GM12878 (cell line): ENCODE data around the gene RAD18.
A peak's percentile ranks its signal among the peaks of the same experiment; 100 is the strongest.

Experiments used
- ATF2 ChIP-seq: IDR thresholded peaks from 2 replicates; pipeline ENCODE4 v1.6.1; 2012; ENCODE audit warnings: low read length, inconsistent platforms
- CEBPB ChIP-seq, 2 experiments: fragments of 150-350 bp in 1 of 2; IDR thresholded peaks; 2 replicates each; pipeline ENCODE4 v1.6.1; 2012 to 2014; ENCODE audit warnings: low read depth in 2 of 2, low read length in 2 of 2, borderline replicate concordance in 1 of 2, inconsistent platforms in 1 of 2
- CHD2 ChIP-seq: IDR thresholded peaks from 2 replicates; pipeline ENCODE4 v1.6.1; 2011; ENCODE audit warnings: low read depth, low read length, improper control_type of control experiment, borderline replicate concordance
- CTCF ChIP-seq, 3 experiments: IDR thresholded peaks in 2 of 3; conservative IDR thresholded peaks in 1 of 3; 2 replicates each; pipeline ENCODE4 v1.5.1; 2011; ENCODE audit warnings: low read depth in 3 of 3, low read length in 3 of 3, mild to moderate bottlenecking in 3 of 3, control low read depth in 2 of 3, moderate library complexity in 2 of 3, inconsistent platforms in 1 of 3, mixed read lengths in 1 of 3; ENCODE audit not compliant: control insufficient read depth in 2 of 3, insufficient read depth in 1 of 3; ENCODE audit errors: extremely low read depth in 1 of 3
- EZH2 ChIP-seq: IDR thresholded peaks from 2 replicates; pipeline ENCODE4 v1.6.1; 2012; ENCODE audit warnings: low read depth, mild to moderate bottlenecking, control low read depth, inconsistent platforms, low read length, borderline replicate concordance; ENCODE audit not compliant: control insufficient read depth
- GABPA ChIP-seq: IDR thresholded peaks from 2 replicates; pipeline ENCODE4 v1.6.1; 2014; ENCODE audit warnings: antibody characterized with exemption, low read depth, mild to moderate bottlenecking, inconsistent platforms
- POLR2A ChIP-seq: IDR thresholded peaks from 2 replicates; pipeline ENCODE4 v1.6.1; 2011; ENCODE audit warnings: low read depth, mild to moderate bottlenecking, low read length
- POLR2AphosphoS5 ChIP-seq: IDR thresholded peaks from 2 replicates; pipeline ENCODE4 v1.6.1; 2011; ENCODE audit warnings: mild to moderate bottlenecking, low read length, inconsistent platforms
- SIN3A ChIP-seq: IDR thresholded peaks from 2 replicates; pipeline ENCODE4 v1.6.1; 2012; ENCODE audit warnings: low read depth, low read length, improper control_type of control experiment
- SREBF2 ChIP-seq: IDR thresholded peaks from 2 replicates; pipeline ENCODE4 v1.6.1; 2012; ENCODE audit warnings: mild to moderate bottlenecking, low read length
- USF2 ChIP-seq: IDR thresholded peaks from 2 replicates; pipeline ENCODE4 v1.6.1; 2011; ENCODE audit warnings: low read depth, low read length, improper control_type of control experiment, borderline replicate concordance
- ZNF24 ChIP-seq: fragments of 450-650 bp; IDR thresholded peaks from 2 replicates; pipeline ENCODE4 v1.6.1; 2017; ENCODE audit warnings: antibody characterized with exemption, mild to moderate bottlenecking

- TF ChIP-seq POLR2A (peak; percentile 79), CTCF (IDR thresholded peaks at IDR 0.05 in 2 of 3, conservative IDR thresholded peaks at IDR 0.05 in 1 of 3; ENCODE audit: control insufficient read depth in 2 of 3, extremely low read depth in 1 of 3, insufficient read depth in 1 of 3, low read depth in 3 of 3, low read length in 3 of 3) (no peak), EZH2 (no peak), CEBPB (IDR thresholded peaks at IDR 0.05; ENCODE audit: borderline replicate concordance in 1 of 2, low read depth in 2 of 2, low read length in 2 of 2) (no peak), ZNF24 (no peak), GABPA (peak; percentile 77), USF2 (no peak; the same call in 1 of the 2 replicates), POLR2AphosphoS5 (peak; percentile 43; the same call in 1 of the 2 replicates), CHD2 (no peak; the same call in 1 of the 2 replicates), ATF2 (no peak), SREBF2 (no peak), SIN3A (peak; percentile 99)
These were observed at the start of gene RAD18 for GRCh38 chr3:8963137-8963853.
